Astrocyte (in vitro differentiated cells and primary cell): ENCODE measurements around the gene ELANE. TPM values are rescaled to one million over a fixed set of nuclear protein-coding genes. Genes with fewer than 3 reads are reported as not detected.

ENCODE experiments used
- DNase-seq: peaks from one replicate; pipeline ENCODE4 v3.0.0-alpha.2; 2010; ENCODE audit warnings: low read depth
- FAIRE-seq: peaks from 2 replicates; lab custom pipeline; 2011; peaks lifted over from hg19 to GRCh38; lab: Jason Lieb, UNC
- H2AFZ ChIP-seq: 2 replicates; pipeline ENCODE4 v1.6.0; 2012; ENCODE audit warnings: low read depth, low read length, inconsistent platforms
- H3K27ac ChIP-seq: 2 replicates; pipeline ENCODE4 v1.5.1; 2011; ENCODE audit warnings: low read depth, low read length, inconsistent platforms
- H3K27me3 ChIP-seq: 2 replicates; pipeline ENCODE4 v1.6.0; 2011; ENCODE audit warnings: low read length, inconsistent platforms; ENCODE audit not compliant: insufficient read depth
- H3K36me3 ChIP-seq: 2 replicates; pipeline ENCODE4 v1.5.1; 2011; ENCODE audit warnings: low read length, inconsistent platforms; ENCODE audit not compliant: insufficient read depth
- H3K4me1 ChIP-seq: 2 replicates; pipeline ENCODE4 v1.5.1; 2011; ENCODE audit warnings: low read length, inconsistent platforms; ENCODE audit not compliant: insufficient read depth
- H3K4me2 ChIP-seq: 2 replicates; pipeline ENCODE4 v1.6.0; 2012; ENCODE audit warnings: low read length, inconsistent platforms
- H3K4me3 ChIP-seq: 2 replicates; pipeline ENCODE4 v1.5.1; 2011; ENCODE audit warnings: low read depth, mild to moderate bottlenecking, low read length, inconsistent platforms; ENCODE audit not compliant: insufficient read depth
- H3K79me2 ChIP-seq: 2 replicates; pipeline ENCODE4 v1.6.0; 2012; ENCODE audit warnings: mild to moderate bottlenecking, low read length, inconsistent platforms; ENCODE audit not compliant: insufficient read depth
- H3K9ac ChIP-seq: 2 replicates; pipeline ENCODE4 v1.6.0; 2012; ENCODE audit warnings: mild to moderate bottlenecking, low read length, inconsistent platforms
- H3K9me3 ChIP-seq: 2 replicates; pipeline ENCODE4 v1.5.1; 2012; ENCODE audit warnings: low read depth, mild to moderate bottlenecking, low read length, inconsistent platforms; ENCODE audit not compliant: insufficient read depth
- H4K20me1 ChIP-seq: 2 replicates; pipeline ENCODE4 v1.6.0; 2012; ENCODE audit warnings: low read length, inconsistent platforms; ENCODE audit not compliant: insufficient read depth
- H3K27ac Mint-ChIP-seq: one replicate; pipeline ENCODE4 v1.8.0; 2021; ENCODE audit warnings: mild to moderate bottlenecking, mixed read lengths; ENCODE audit not compliant: unreplicated experiment
- H3K27me3 Mint-ChIP-seq: one replicate; pipeline ENCODE4 v1.8.0; 2021; ENCODE audit warnings: low read depth, mixed read lengths; ENCODE audit not compliant: unreplicated experiment
- H3K36me3 Mint-ChIP-seq: one replicate; pipeline ENCODE4 v1.8.0; 2021; ENCODE audit warnings: low read depth, mixed read lengths; ENCODE audit not compliant: unreplicated experiment
- H3K4me1 Mint-ChIP-seq: one replicate; pipeline ENCODE4 v1.8.0; 2021; ENCODE audit warnings: low read depth, mixed read lengths; ENCODE audit not compliant: unreplicated experiment
- H3K4me3 Mint-ChIP-seq: one replicate; pipeline ENCODE4 v1.8.0; 2021; ENCODE audit warnings: mild to moderate bottlenecking, moderate library complexity, mixed read lengths; ENCODE audit not compliant: unreplicated experiment
- H3K9me3 Mint-ChIP-seq: one replicate; pipeline ENCODE4 v1.8.0; 2021; ENCODE audit warnings: mild to moderate bottlenecking, mixed read lengths; ENCODE audit not compliant: unreplicated experiment
- CTCF ChIP-seq: IDR thresholded peaks from 2 replicates; pipeline ENCODE4 v1.5.1; 2011; ENCODE audit warnings: low read depth, mild to moderate bottlenecking, inconsistent platforms, low read length, moderate library complexity; ENCODE audit not compliant: insufficient read depth
- EZH2 ChIP-seq: IDR thresholded peaks from 2 replicates; pipeline ENCODE4 v1.6.1; 2012; ENCODE audit warnings: mild to moderate bottlenecking, low read length, inconsistent platforms; ENCODE audit not compliant: insufficient read depth
- total RNA-seq: library from RNA; stranded (reverse); gene quantifications from 2 replicates; pipeline ENCODE4 v1.2.1, GENCODE V29; 2021

ELANE gene
- total RNA-seq, 1 donor from 2014 or later = not detected

- no peaks in the 10 kb centered on the region for H3K4me1 ChIP-seq
- Mint-ChIP-seq H3K4me1 (no peaks in the 10 kb centered on the region), H3K9me3 (no peaks in the 10 kb centered on the region), H3K27me3 (peaks cover 10% of the 10 kb centered on the region), H3K27ac (no peak overlapping the region), H3K4me3 (no peak overlapping the region), H3K36me3 (no peaks in the 10 kb centered on the region)
- H2AFZ ChIP-seq = no peak overlapping the region
- H3K9me3 ChIP-seq = no peaks in the 10 kb centered on the region
- H4K20me1 ChIP-seq = no peaks in the 10 kb centered on the region
- no peak overlapping the region for H3K27ac ChIP-seq
- DNase-seq (no peak), FAIRE-seq (no peak)
- H3K9ac ChIP-seq = no peak overlapping the region
- H3K27me3 ChIP-seq = no peaks in the 10 kb centered on the region
- H3K36me3 ChIP-seq = no peaks in the 10 kb centered on the region
- no peaks in the 10 kb centered on the region for H3K79me2 ChIP-seq
- H3K4me2 ChIP-seq = no peak overlapping the region
- H3K4me3 ChIP-seq = no peak overlapping the region
- TF ChIP-seq EZH2 (no peak), CTCF (no peak)
These were observed 2.4 kb downstream of the ELANE start for GRCh38 chr19:854549-854948.

GRCh38 chr19:855142-855541, 3.0 kb downstream of the ELANE start:
- Mint-ChIP-seq H3K27me3 (peaks cover 15% of the 10 kb centered on the region), H3K9me3 (no peaks in the 10 kb centered on the region), H3K4me1 (no peaks in the 10 kb centered on the region), H3K27ac (no peak overlapping the region), H3K36me3 (no peaks in the 10 kb centered on the region), H3K4me3 (no peak overlapping the region)
- Histone ChIP-seq H3K27ac (no peak overlapping the region), H3K9ac (no peak overlapping the region), H2AFZ (no peak overlapping the region), H3K4me3 (no peak overlapping the region), H3K4me1 (no peaks in the 10 kb centered on the region), H3K79me2 (no peaks in the 10 kb centered on the region), H3K4me2 (no peak overlapping the region), H3K36me3 (no peaks in the 10 kb centered on the region), H3K27me3 (peaks cover 3% of the 10 kb centered on the region), H4K20me1 (no peaks in the 10 kb centered on the region), H3K9me3 (no peaks in the 10 kb centered on the region)
- FAIRE-seq (no peak), DNase-seq (no peak)
- TF ChIP-seq EZH2 (no peak), CTCF (no peak)

GRCh38 chr19:855566-856120, 3.5 kb downstream of the ELANE start:
- no peak overlapping the region for H3K9ac ChIP-seq
- Mint-ChIP-seq H3K9me3 (no peaks in the 10 kb centered on the region), H3K4me1 (no peaks in the 10 kb centered on the region), H3K36me3 (no peaks in the 10 kb centered on the region), H3K27ac (no peak overlapping the region), H3K4me3 (no peak overlapping the region), H3K27me3 (peaks cover 13% of the 10 kb centered on the region)
- no peak overlapping the region for H3K27ac ChIP-seq
- no peaks in the 10 kb centered on the region for H3K79me2 ChIP-seq
- no peak overlapping the region for H3K4me3 ChIP-seq
- TF ChIP-seq EZH2 (no peak), CTCF (no peak)
- H3K9me3 ChIP-seq = no peaks in the 10 kb centered on the region
- H3K27me3 ChIP-seq = peaks cover 3% of the 10 kb centered on the region
- H3K36me3 ChIP-seq = no peaks in the 10 kb centered on the region
- no peak overlapping the region for H3K4me2 ChIP-seq
- H4K20me1 ChIP-seq = no peaks in the 10 kb centered on the region
- no peak for FAIRE-seq
- no peaks in the 10 kb centered on the region for H3K4me1 ChIP-seq
- no peak for DNase-seq
- H2AFZ ChIP-seq = no peak overlapping the region
